Sciatic nerve (tissue), 2 donors: ENCODE results near the gene ZNF528. TPM values are rescaled to one million over a fixed set of nuclear protein-coding genes. Genes with fewer than 3 reads are reported as not detected.

ENCODE experiments used
- ATAC-seq: fragments of 200-7000 bp; cut with Tn5 transposase; one replicate; pipeline ENCODE4 v1.9.1; 2020; ENCODE audit warnings: mild to moderate bottlenecking, moderate library complexity
- DNase-seq: peaks from one replicate; pipeline ENCODE4 v3.0.0-alpha.2; 2020; ENCODE audit warnings: low spot score
- intact Hi-C: fragments of 100-400 bp; cut with DNase I; formaldehyde crosslinking; loops from one replicate; pipeline ENCODE4 v1.14.2; 2022
- total RNA-seq: library from RNA; stranded (reverse); fragmentation: NEBNext Ultra II Directional; extraction: Animal tissue kit (Norgen Biotek cat#: 25700); gene quantifications from one replicate; pipeline ENCODE4 v1.2.1, GENCODE V29; 2021
- donor health status: DM: no; HTN: no; CAD: no.
- donor health status: DM: no; HTN: no; CAD: no.

ZNF528 gene
- 42.8 TPM for total RNA-seq

GRCh38 chr19:52397310-52398080 is at the start of gene ZNF528:
ZNF528 (plus strand) TSS chr19:52397849; CDS start chr19:52402014, 4,165 bp downstream.
- peak; percentile 100 for ATAC-seq
- intact Hi-C loops = no loop called here

GRCh38 chr19:52351512-52351911 is 46.1 kb upstream of the ZNF528 start:
- ATAC-seq = no peak
- no peak for DNase-seq
- intact Hi-C loops = no loop called here

More at GRCh38 chr19:52397310-52398080, at the start of gene ZNF528:
- DNase-seq = peak; percentile 98

DNA sequence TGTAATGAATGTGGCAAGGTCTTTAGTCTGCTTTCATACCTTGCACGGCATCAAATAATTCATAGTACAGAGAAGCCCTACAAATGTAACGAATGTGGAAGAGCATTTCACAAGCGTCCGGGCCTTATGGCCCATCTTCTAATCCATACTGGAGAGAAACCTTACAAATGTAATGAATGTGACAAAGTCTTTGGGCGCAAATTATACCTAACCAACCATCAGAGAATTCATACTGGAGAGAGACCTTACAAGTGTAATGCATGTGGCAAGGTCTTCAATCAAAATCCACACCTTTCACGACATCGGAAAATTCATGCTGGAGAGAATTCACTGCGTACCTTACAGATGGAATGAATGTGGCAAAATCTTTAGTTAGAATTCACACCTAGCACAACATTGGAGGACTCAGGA is 31.2 kb upstream of the ZNF528 start:
- ATAC-seq = no peak
- intact Hi-C loops = no loop called here
- no peak for DNase-seq

- ATAC-seq (peak; percentile 100), DNase-seq (peak; percentile 96)
- intact Hi-C loops = no loop called here
Measured at GRCh38 chr19:52369559-52370340, 27.9 kb upstream of the ZNF528 start, which contains the start of gene ZNF880. ZNF880 (plus strand) TSS chr19:52369923; CDS start chr19:52369966, 43 bp downstream.

- intact Hi-C loops = no loop called here
- no peak for ATAC-seq
- DNase-seq = no peak
Measured at GRCh38 chr19:52370341-52370710, 27.3 kb upstream of the ZNF528 start.

- DNase-seq (no peak), ATAC-seq (no peak)
- intact Hi-C loops = no loop called here
Measured at GRCh38 chr19:52391135-52391534, 6.5 kb upstream of the ZNF528 start.

DNA sequence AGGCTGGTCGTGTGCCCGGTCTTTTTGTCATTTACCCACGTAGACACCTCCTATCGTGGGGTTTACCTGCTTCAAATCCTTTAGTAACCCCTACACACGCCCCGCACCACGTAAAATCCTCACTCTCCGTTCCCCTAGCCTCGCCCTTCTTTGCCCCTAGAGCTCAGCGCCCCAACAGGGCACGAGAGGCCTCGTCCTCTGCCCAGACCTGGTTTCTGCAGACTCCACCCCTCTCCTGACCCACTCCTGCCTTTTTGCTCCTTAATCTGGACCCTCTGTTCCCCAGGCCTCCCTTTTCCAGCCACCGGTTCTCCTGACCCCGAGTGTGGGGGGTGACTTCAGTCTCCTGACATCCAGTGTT is 412 bp downstream of the ZNF528 start:
- DNase-seq = no peak

GRCh38 chr19:52410276-52410675 is 12.6 kb downstream of the ZNF528 start:
- ATAC-seq = no peak
- no peak for DNase-seq
- intact Hi-C loops = no loop called here

More for the DNA sequence above, 412 bp downstream of the ZNF528 start:
- intact Hi-C loops = no loop called here
- peak; percentile 48 for ATAC-seq

- no peak for DNase-seq
- intact Hi-C loops = no loop called here
- ATAC-seq = no peak
Measured at GRCh38 chr19:52415711-52416110, 18.1 kb downstream of the ZNF528 start.

GRCh38 chr19:52428937-52429336 is 31.3 kb downstream of the ZNF528 start, which contains the start of gene ZNF534:
ZNF534 (plus strand) TSS chr19:52429148; CDS start chr19:52431475, 2,327 bp downstream.
- no peak for DNase-seq
- ATAC-seq = no peak
- intact Hi-C loops = no loop called here

DNA sequence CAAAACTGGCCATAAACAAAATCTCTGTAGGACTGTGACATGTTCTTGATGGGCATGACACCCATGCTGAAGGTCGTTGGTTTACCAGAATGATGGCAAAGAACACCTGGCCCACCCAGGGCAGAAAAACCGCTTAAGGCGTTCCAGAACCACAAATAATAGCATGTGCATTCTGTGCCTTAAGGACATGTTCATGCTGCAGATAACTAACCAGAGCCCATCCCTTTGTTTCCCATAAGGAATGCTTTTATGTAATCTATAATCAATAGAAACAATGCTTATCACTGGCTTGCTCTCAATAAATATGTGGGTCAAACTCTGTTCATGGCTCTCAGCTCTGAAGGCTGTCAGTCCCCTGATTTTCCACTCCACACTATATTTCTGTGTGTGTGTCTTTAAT is 44.5 kb downstream of the ZNF528 start:
- intact Hi-C loops = no loop called here
- DNase-seq = no peak
- ATAC-seq = no peak

DNA sequence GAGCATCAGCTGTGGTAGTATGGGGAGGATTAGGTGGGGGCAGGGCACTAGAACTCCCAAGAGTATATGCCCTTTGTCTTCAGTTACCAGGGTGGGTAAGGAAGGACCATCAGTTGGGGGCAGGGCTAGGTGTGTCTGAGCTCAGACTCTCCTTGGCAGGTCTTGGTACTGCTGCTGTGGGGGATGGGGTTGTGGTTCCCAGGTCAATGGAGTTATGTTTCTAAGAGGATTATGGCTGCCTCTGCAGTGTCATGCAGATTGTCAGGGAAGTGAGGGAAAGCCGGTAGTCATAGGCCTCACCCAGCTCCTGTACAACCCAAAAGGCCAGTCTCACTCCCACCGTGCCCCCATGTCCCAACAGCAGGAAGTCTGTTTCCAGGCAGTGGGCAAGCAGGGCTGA is 46.9 kb downstream of the ZNF528 start:
- ATAC-seq (no peak), DNase-seq (no peak)
- intact Hi-C loops = no loop called here

DNA sequence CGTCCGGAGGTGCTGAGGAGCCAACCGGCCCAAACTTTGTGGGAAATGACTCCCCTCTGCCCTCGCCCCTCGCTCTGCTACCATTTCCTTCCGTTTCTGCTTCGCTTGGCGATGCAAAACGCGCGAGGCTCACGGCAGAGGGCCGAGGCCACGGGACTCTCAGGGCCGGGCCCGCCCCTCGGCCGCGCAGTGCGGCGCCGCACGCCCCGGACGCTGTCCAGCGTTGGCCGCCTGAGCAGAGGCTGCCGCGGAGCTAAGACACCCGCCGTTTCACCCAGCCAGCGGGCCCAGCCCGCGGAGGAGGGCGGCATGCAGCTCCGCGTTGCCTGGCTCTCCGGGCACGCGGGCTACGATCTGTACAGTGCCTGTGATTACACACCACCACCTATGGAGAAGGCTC is 53.6 kb downstream of the ZNF528 start:
- no peak for DNase-seq
- ATAC-seq = no peak
- intact Hi-C loops = no loop called here

DNA sequence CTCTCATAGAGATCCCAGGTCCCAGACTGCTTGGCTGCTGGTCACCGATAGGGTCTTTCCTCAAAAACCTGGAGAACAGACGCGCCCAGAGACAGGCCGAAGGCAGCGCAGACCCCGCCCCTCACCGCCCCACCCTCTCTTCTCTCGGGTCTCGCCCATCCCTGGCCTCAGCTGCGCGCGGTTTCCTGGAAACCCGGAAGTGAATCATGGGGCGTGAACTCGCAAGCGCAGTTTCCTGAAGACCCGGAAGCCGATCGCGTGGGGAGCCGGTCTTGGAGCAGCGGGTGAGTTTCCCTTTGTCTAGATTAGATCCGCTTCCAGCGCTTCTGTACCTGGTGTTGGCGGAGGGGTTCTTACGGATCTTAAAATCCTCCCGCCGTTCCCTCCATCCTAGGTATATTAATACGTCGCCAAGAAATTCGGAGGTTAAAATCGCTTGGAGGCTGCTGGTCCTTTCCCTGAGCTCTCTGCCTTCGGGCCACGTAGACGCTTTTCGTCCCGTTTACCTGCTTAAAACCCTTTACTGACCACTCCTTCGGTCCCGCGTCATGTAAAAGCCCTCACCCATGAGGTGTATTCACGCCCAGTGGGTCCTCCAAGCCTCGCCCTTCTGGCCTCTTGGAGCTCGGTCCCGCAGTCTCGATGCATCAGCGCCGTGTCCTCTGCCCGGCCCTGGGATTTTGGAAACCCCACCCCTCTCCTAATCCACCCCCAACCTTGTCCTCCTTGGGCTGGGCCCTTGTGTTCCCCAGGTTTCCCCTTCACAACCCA is 55.9 kb downstream of the ZNF528 start, which contains the start of gene ZNF578:
Gene ZNF578, plus strand, starts transcription at position 230 of the 771 bp plus-strand sequence. CDS start 48,293 bp downstream, outside the sequence.
- intact Hi-C loops = no loop called here
- ATAC-seq = peak; percentile 98
- peak; percentile 86 for DNase-seq

DNA sequence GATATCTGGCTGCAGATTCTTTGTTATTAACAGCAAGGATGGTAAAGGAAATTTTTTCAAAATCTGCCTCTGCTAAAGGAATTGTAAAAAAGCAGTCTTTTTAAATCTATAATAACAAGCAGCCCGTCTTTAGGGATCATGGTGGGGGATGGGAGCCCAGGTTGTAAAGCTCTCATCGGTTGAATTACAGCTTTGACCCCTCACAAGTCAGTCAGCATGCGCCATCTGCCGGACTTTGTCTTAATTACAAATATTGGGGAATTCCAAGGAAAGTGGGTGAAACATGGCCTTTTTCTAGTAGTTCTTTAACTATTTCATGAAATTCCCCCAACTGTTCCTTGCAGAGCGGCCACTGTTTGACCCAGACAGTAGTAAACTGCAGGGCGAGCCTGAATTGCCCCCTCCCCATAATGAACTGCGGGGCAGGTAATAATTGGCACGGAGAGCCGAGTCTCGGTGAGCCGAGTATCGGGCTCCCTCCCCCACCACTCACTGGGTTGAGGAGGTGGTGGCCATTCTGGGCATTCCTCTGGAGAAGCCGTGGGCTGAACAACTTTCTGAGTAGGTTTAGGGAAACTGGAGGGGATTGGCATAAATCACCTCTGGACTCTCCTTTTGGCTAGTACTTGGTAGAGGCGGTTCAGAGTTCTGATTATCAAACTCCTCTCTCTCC is 67.3 kb downstream of the ZNF528 start:
- intact Hi-C loops = no loop called here
- DNase-seq (no peak), ATAC-seq (no peak)
